ENCODE measurements around the gene BTBD8.
"Not testable (repeated sequence)": the region's sequence is repeated elsewhere in the genome, so short reads cannot be mapped to it uniquely, and the experiment has no call there.

BTBD8 gene

GRCh38 chr1:92078077-92078476, 2.1 kb upstream of the BTBD8 start:
- H3K4ac ChIP-seq (ENCODE audit: low read depth in 1 of 2, low read length in 2 of 2); DNase-seq; H3K9ac ChIP-seq (ENCODE audit: low read length); H3K36me3 ChIP-seq (ENCODE audit: control insufficient read depth in 1 of 2, insufficient read depth in 2 of 2, low read depth in 1 of 2, low read length in 2 of 2); H3K23ac ChIP-seq (ENCODE audit: low read length in 2 of 2); H2BK12ac ChIP-seq (ENCODE audit: low read length in 2 of 2); H2BK5ac ChIP-seq (ENCODE audit: low read depth, low read length, poor library complexity, severe bottlenecking); H2BK120ac ChIP-seq (ENCODE audit: low read depth, low read length); H2AFZ ChIP-seq (ENCODE audit: low read depth, low read length); H2AK5ac ChIP-seq (ENCODE audit: low read length, severe bottlenecking); H4K91ac ChIP-seq (ENCODE audit: low read length); H2BK15ac ChIP-seq (ENCODE audit: low read depth, poor library complexity, severe bottlenecking); H3K27me3 ChIP-seq (ENCODE audit: control insufficient read depth in 1 of 2, insufficient read depth in 1 of 2, low read length in 2 of 2); H4K8ac ChIP-seq (ENCODE audit: low read length); H3K4me3 ChIP-seq (ENCODE audit: insufficient read depth in 1 of 2, low read depth in 1 of 2, low read length in 2 of 2); H3K79me1 ChIP-seq (replicated peaks; ENCODE audit: low read length, poor library complexity, severe bottlenecking); H3K14ac ChIP-seq (ENCODE audit: low read length in 2 of 2); H3K4me2 ChIP-seq (ENCODE audit: low read length, poor library complexity, severe bottlenecking); H3K4me1 ChIP-seq (ENCODE audit: control insufficient read depth, insufficient read depth, low read depth, low read length); H3K27ac ChIP-seq (ENCODE audit: low read length, poor library complexity, severe bottlenecking); H3K18ac ChIP-seq (ENCODE audit: low read depth in 1 of 2, low read length in 2 of 2); H3K9me3 ChIP-seq (ENCODE audit: control insufficient read depth, low read length): not testable (repeated sequence)
- 93% methylated on average over 8 of the region's 8 CpGs for WGBS

- Histone ChIP-seq H2BK5ac (ENCODE audit: low read depth, low read length, poor library complexity, severe bottlenecking) (no peak overlapping the region), H2BK15ac (ENCODE audit: low read depth, poor library complexity, severe bottlenecking) (no peak overlapping the region), H3K79me1 (replicated peaks; ENCODE audit: low read length, poor library complexity, severe bottlenecking) (peaks cover 3% of the 10 kb centered on the region), H3K4me2 (ENCODE audit: low read length, poor library complexity, severe bottlenecking) (no peak overlapping the region), H3K9ac (ENCODE audit: low read length) (peak overlapping the region; percentile 91), H2AK5ac (ENCODE audit: low read length, severe bottlenecking) (no peak overlapping the region), H3K4ac (ENCODE audit: low read depth in 1 of 2, low read length in 2 of 2) (no peak overlapping the region), H3K4me3 (ENCODE audit: insufficient read depth in 1 of 2, low read depth in 1 of 2, low read length in 2 of 2) (peak overlapping the region in 1 of 2 experiments; percentile 92), H3K36me3 (ENCODE audit: control insufficient read depth in 1 of 2, insufficient read depth in 2 of 2, low read depth in 1 of 2, low read length in 2 of 2) (no peaks in the 10 kb centered on the region), H4K91ac (ENCODE audit: low read length) (no peak overlapping the region), H3K27me3 (ENCODE audit: control insufficient read depth in 1 of 2, insufficient read depth in 1 of 2, low read length in 2 of 2) (no peaks in the 10 kb centered on the region), H2BK120ac (ENCODE audit: low read depth, low read length) (no peak overlapping the region), H2AFZ (ENCODE audit: low read depth, low read length) (no peak overlapping the region), H4K8ac (ENCODE audit: low read length) (no peak overlapping the region), H3K4me1 (ENCODE audit: control insufficient read depth, insufficient read depth, low read depth, low read length) (no peaks in the 10 kb centered on the region), H3K27ac (ENCODE audit: low read length, poor library complexity, severe bottlenecking) (no peak overlapping the region), H3K9me3 (ENCODE audit: control insufficient read depth, low read length) (peaks cover 6% of the 10 kb centered on the region), H2BK12ac (ENCODE audit: low read length in 2 of 2) (no peak overlapping the region), H3K14ac (ENCODE audit: low read length in 2 of 2) (no peak overlapping the region), H3K18ac (ENCODE audit: low read depth in 1 of 2, low read length in 2 of 2) (no peak overlapping the region), H3K23ac (ENCODE audit: low read length in 2 of 2) (no peak overlapping the region)
- no peak for DNase-seq
- 94% methylated on average over 4 of the region's 7 CpGs for WGBS
These were observed 704 bp upstream of the BTBD8 start for GRCh38 chr1:92079441-92079840.

GRCh38 chr1:92081031-92081430, 886 bp downstream of the BTBD8 start:
- DNase-seq, result no peak
- Histone ChIP-seq H4K91ac (ENCODE audit: low read length) (no peak overlapping the region), H2BK12ac (ENCODE audit: low read length in 2 of 2) (no peak overlapping the region), H2BK120ac (ENCODE audit: low read depth, low read length) (no peak overlapping the region), H3K4me2 (ENCODE audit: low read length, poor library complexity, severe bottlenecking) (peak overlapping the region; percentile 60), H3K9ac (ENCODE audit: low read length) (peak overlapping the region; percentile 91), H3K23ac (ENCODE audit: low read length in 2 of 2) (no peak overlapping the region), H4K8ac (ENCODE audit: low read length) (no peak overlapping the region), H2AK5ac (ENCODE audit: low read length, severe bottlenecking) (no peak overlapping the region), H3K79me1 (replicated peaks; ENCODE audit: low read length, poor library complexity, severe bottlenecking) (peaks cover 6% of the 10 kb centered on the region), H3K14ac (ENCODE audit: low read length in 2 of 2) (no peak overlapping the region), H3K27ac (ENCODE audit: low read length, poor library complexity, severe bottlenecking) (no peak overlapping the region), H3K4ac (ENCODE audit: low read depth in 1 of 2, low read length in 2 of 2) (no peak overlapping the region), H3K4me3 (ENCODE audit: insufficient read depth in 1 of 2, low read depth in 1 of 2, low read length in 2 of 2) (peak overlapping the region; percentile 73 to 92), H2BK15ac (ENCODE audit: low read depth, poor library complexity, severe bottlenecking) (no peak overlapping the region), H3K18ac (ENCODE audit: low read depth in 1 of 2, low read length in 2 of 2) (peak overlapping the region in 1 of 2 experiments; percentile 82), H3K9me3 (ENCODE audit: control insufficient read depth, low read length) (peaks cover 18% of the 10 kb centered on the region), H2AFZ (ENCODE audit: low read depth, low read length) (no peak overlapping the region), H3K27me3 (ENCODE audit: control insufficient read depth in 1 of 2, insufficient read depth in 1 of 2, low read length in 2 of 2) (no peaks in the 10 kb centered on the region), H2BK5ac (ENCODE audit: low read depth, low read length, poor library complexity, severe bottlenecking) (no peak overlapping the region), H3K36me3 (ENCODE audit: control insufficient read depth in 1 of 2, insufficient read depth in 2 of 2, low read depth in 1 of 2, low read length in 2 of 2) (no peaks in the 10 kb centered on the region), H3K4me1 (ENCODE audit: control insufficient read depth, insufficient read depth, low read depth, low read length) (no peaks in the 10 kb centered on the region)
- 65% methylated on average over 1 of the region's 4 CpGs for WGBS

- DNase-seq, result no peak
- Histone ChIP-seq H2BK15ac (ENCODE audit: low read depth, poor library complexity, severe bottlenecking) (no peak overlapping the region), H3K4ac (ENCODE audit: low read depth in 1 of 2, low read length in 2 of 2) (no peak overlapping the region), H3K27me3 (ENCODE audit: control insufficient read depth in 1 of 2, insufficient read depth in 1 of 2, low read length in 2 of 2) (no peaks in the 10 kb centered on the region), H2AFZ (ENCODE audit: low read depth, low read length) (no peak overlapping the region), H2BK120ac (ENCODE audit: low read depth, low read length) (no peak overlapping the region), H3K4me2 (ENCODE audit: low read length, poor library complexity, severe bottlenecking) (no peak overlapping the region), H3K4me1 (ENCODE audit: control insufficient read depth, insufficient read depth, low read depth, low read length) (no peaks in the 10 kb centered on the region), H3K23ac (ENCODE audit: low read length in 2 of 2) (no peak overlapping the region), H3K14ac (ENCODE audit: low read length in 2 of 2) (no peak overlapping the region), H2AK5ac (ENCODE audit: low read length, severe bottlenecking) (no peak overlapping the region), H3K4me3 (ENCODE audit: insufficient read depth in 1 of 2, low read depth in 1 of 2, low read length in 2 of 2) (no peak overlapping the region), H3K9me3 (ENCODE audit: control insufficient read depth, low read length) (peaks cover 38% of the 10 kb centered on the region), H4K91ac (ENCODE audit: low read length) (no peak overlapping the region), H2BK12ac (ENCODE audit: low read length in 2 of 2) (no peak overlapping the region), H3K27ac (ENCODE audit: low read length, poor library complexity, severe bottlenecking) (no peak overlapping the region), H3K36me3 (ENCODE audit: control insufficient read depth in 1 of 2, insufficient read depth in 2 of 2, low read depth in 1 of 2, low read length in 2 of 2) (peaks cover 0 to 4% of the 10 kb centered on the region in 2 experiments), H4K8ac (ENCODE audit: low read length) (no peak overlapping the region), H2BK5ac (ENCODE audit: low read depth, low read length, poor library complexity, severe bottlenecking) (no peak overlapping the region), H3K9ac (ENCODE audit: low read length) (no peak overlapping the region), H3K18ac (ENCODE audit: low read depth in 1 of 2, low read length in 2 of 2) (no peak overlapping the region), H3K79me1 (replicated peaks; ENCODE audit: low read length, poor library complexity, severe bottlenecking) (peaks cover 10% of the 10 kb centered on the region)
- WGBS, result 86% methylated on average over 1 of the region's 1 CpG
These were observed 4.5 kb downstream of the BTBD8 start for GRCh38 chr1:92084651-92085050.

Data from mesenchymal stem cell (in vitro differentiated cells and primary cell).